Ovary (tissue), 9 donors: ENCODE results near the gene STUM. TPM values are rescaled to one million over a fixed set of nuclear protein-coding genes. Genes with fewer than 3 reads are reported as not detected.

Experiments
- DNase-seq, 5 donors: peaks; one replicate each; pipeline ENCODE4 v3.0.0-alpha.2; 2019 to 2020
- H3K27ac ChIP-seq, 2 donors: fragments of 200-600 bp; one replicate each; pipeline versions ENCODE4 v1.5.1 to v1.8.0; 2019 to 2022
- H3K27me3 ChIP-seq: fragments of 200-600 bp; one replicate; pipeline ENCODE4 v1.8.0; 2022
- H3K36me3 ChIP-seq: fragments of 200-600 bp; sonication (generic); one replicate; pipeline ENCODE4 v1.5.1; 2019
- H3K4me1 ChIP-seq: one replicate; pipeline ENCODE4 v1.8.1; 2013; ENCODE audit warnings: mild to moderate bottlenecking, moderate library complexity; ENCODE audit not compliant: insufficient read depth
- H3K4me3 ChIP-seq: fragments of 200-600 bp; sonication (generic); one replicate; pipeline ENCODE4 v1.5.1; 2017
- H3K9me3 ChIP-seq, 2 donors: fragments of 200-600 bp in 1 of 2; sonication (generic) in 1 of 2; one replicate each; pipeline versions ENCODE4 v1.5.1 to v1.8.1; 2013 to 2019; ENCODE audit warnings: mild to moderate bottlenecking in 1 of 2, moderate library complexity in 1 of 2
- EP300 ChIP-seq: sonication (generic); formaldehyde crosslinking; IDR thresholded peaks from one replicate; pipeline ENCODE4 v1.6.1; 2017; ENCODE audit warnings: antibody characterized with exemption
- POLR2A ChIP-seq: fragments of 450-650 bp; IDR thresholded peaks from one replicate; pipeline ENCODE4 v1.6.1; 2017; ENCODE audit warnings: antibody characterized with exemption, mild to moderate bottlenecking, moderate library complexity
- WGBS, 3 donors: extraction: QIAGEN DNeasy Blood & Tissue Kit in 1 of 3; methylation state at CpG; one replicate each; pipeline versions ENCODE4 v1.1.5 to v1.1.7; 2013 to 2017; 5-methylcytosine and 5-hydroxymethylcytosine counted together
- intact Hi-C, 4 donors: fragments of 100-400 bp; cut with DNase I; formaldehyde crosslinking; loops; one replicate each; pipeline versions ENCODE4 v1.11.0 to v1.15.1; 2022 to 2023
- polyA plus RNA-seq, 2 donors: library from polyadenylated mRNA; stranded (reverse); fragments of 200-250 nt in 1 of 2; fragments of 350-450 nt in 1 of 2; fragmentation: Illumina TruSeq in 1 of 2; extraction: RNeasy Lipid Tissue Mini Kit (QIAGEN cat#74804) in 1 of 2; gene quantifications; one replicate each; pipeline ENCODE4 v1.2.3, GENCODE V29; 2013 to 2014
- total RNA-seq, 7 donors: library from RNA; depleted of rRNA in 2 of 7; stranded (reverse); fragments of >200 nt in 2 of 7; fragmentation: NEBNext Ultra II Directional in 3 of 7; extraction: Animal tissue kit (Norgen Biotek cat#: 25700) in 3 of 7; gene quantifications; one replicate each; pipeline versions ENCODE4 v1.1.0 to v1.2.4, GENCODE V29; 2016 to 2023
- TF ChIP-seq, protein P1 (sequence below), 3 donors: fragments of 450-650 bp in 2 of 3; fragments of 200-600 bp in 1 of 3; IDR thresholded peaks; one replicate each; pipeline versions ENCODE4 v1.5.1 to v1.8.0; 2016 to 2022; ENCODE audit warnings: antibody characterized with exemption in 3 of 3, mild to moderate bottlenecking in 1 of 3
- donor health status: DM: no; HTN: no; CAD: no; lungs with moderate emphysema.
- donor health status: DM: no; HTN: no; CAD: no.
- donor health status: Bipolar disorder and iron deficiency.
- donor health status: DM: yes; HTN: yes; CAD: no.
- donor health status: DM: no; HTN: no; CAD: no.
- donor health status: DM: yes; HTN: yes; CAD: no.

STUM gene
- total and polyA plus RNA-seq, 9 donors: 0.24 to 6.1 (median 2.5) TPM

DNA sequence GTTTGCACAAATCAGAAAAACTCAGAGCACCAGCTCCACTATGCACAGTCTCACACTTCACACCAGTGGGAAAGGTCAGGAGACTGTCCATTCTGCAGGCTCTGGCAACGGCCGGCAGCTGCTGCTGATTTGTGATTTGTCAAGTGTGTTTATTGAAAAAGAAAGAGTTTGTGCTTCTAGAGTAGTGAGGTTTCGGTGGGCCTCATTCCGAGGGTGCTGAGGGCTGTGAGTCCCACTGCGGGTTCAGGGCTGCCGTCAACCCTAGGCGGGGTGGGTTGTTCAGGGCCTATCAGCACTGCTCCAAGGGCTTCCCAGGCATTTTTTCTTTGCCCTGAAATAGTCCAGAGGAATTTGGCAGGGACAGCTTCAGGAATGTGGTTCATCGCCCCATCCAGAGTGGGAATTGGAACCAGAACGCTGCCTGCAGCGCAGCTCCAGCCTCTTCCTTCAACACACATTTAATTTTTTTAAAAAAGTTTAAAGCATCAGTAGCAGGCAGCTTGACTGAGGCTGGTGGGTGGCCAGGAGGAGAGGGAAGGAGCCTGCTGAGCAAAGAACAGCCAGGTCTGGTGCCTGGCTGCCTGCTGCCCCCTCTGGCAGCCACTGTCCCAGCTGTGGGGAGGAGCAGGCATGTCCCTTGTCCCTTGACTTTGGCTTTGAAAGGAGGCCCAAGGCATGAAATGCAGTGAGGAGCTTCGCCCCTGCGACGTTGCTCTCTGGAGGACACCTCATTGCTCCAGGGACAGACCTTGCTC is 19.7 kb downstream of the STUM start:
- H3K4me3 ChIP-seq: no peak overlapping the region
- peak overlapping the region in 1 of 2 donors; percentile 18 for H3K27ac ChIP-seq
- peak in 3 of 5 donors; percentile 29 to 54 (median 30) for DNase-seq
- intact Hi-C loops: no loop called here
- WGBS, 3 donors: 20 to 28% (median 21%) methylated on average over 13 of the region's 13 CpGs
- no peaks in the 10 kb centered on the region for H3K9me3 ChIP-seq
- H3K36me3 ChIP-seq: no peaks in the 10 kb centered on the region
- H3K4me1 ChIP-seq: peaks cover 5% of the 10 kb centered on the region
- no peaks in the 10 kb centered on the region for H3K27me3 ChIP-seq
- TF ChIP-seq POLR2A (no peak), EP300 (no peak)
- TF ChIP-seq, protein P1, sequence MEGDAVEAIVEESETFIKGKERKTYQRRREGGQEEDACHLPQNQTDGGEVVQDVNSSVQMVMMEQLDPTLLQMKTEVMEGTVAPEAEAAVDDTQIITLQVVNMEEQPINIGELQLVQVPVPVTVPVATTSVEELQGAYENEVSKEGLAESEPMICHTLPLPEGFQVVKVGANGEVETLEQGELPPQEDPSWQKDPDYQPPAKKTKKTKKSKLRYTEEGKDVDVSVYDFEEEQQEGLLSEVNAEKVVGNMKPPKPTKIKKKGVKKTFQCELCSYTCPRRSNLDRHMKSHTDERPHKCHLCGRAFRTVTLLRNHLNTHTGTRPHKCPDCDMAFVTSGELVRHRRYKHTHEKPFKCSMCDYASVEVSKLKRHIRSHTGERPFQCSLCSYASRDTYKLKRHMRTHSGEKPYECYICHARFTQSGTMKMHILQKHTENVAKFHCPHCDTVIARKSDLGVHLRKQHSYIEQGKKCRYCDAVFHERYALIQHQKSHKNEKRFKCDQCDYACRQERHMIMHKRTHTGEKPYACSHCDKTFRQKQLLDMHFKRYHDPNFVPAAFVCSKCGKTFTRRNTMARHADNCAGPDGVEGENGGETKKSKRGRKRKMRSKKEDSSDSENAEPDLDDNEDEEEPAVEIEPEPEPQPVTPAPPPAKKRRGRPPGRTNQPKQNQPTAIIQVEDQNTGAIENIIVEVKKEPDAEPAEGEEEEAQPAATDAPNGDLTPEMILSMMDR (IDR thresholded peaks at IDR 0.05): no peak

DNA sequence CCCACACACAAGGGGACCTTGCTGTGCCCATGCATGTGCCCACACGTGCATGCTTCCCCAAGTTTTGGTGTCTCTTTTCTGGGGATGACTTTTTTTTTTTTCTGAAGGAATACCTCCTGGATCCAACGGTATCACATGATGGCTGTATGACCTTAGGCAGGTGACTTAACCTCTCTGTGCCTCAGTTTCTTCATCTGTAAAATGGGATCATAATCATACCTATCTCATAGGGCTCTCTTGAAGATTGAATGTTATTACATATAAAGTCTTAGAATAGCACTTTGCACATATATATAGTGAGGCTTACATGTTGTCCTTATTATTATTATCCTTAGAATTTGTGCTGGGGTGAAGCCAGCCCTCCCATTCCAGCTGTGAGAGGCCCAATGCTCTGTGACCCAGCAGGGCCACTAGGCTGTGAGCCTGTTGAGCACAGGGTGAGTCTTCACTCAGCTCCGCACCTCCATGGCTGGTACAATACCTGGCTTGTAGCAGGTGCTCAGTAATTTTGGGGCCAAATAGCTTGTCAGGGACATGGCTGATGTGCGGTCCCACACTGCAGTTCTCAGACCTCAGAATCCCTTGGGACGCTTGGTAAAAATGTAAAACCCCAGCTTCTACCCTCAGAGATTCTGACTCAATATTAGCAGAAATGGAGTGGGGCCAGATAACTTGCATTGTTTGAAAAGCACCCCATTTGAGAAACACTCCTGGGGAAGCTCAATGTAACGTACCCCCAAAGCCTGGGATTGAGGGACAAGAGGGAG is 20.6 kb downstream of the STUM start:
- H3K27ac ChIP-seq: no peak overlapping the region
- 87 to 90% (median 88%) methylated on average over 6 of the region's 6 CpGs for WGBS, 3 donors
- TF ChIP-seq EP300: no peak
- TF ChIP-seq, protein P1 (IDR thresholded peaks at IDR 0.05): no peak
- no peak for TF ChIP-seq POLR2A
- H3K4me3 ChIP-seq: no peak overlapping the region
- H3K27me3 ChIP-seq: no peaks in the 10 kb centered on the region
- H3K4me1 ChIP-seq: peaks cover 5% of the 10 kb centered on the region
- intact Hi-C loops: no loop called here
- no peak for DNase-seq
- H3K9me3 ChIP-seq: no peaks in the 10 kb centered on the region
- H3K36me3 ChIP-seq: no peaks in the 10 kb centered on the region

DNA sequence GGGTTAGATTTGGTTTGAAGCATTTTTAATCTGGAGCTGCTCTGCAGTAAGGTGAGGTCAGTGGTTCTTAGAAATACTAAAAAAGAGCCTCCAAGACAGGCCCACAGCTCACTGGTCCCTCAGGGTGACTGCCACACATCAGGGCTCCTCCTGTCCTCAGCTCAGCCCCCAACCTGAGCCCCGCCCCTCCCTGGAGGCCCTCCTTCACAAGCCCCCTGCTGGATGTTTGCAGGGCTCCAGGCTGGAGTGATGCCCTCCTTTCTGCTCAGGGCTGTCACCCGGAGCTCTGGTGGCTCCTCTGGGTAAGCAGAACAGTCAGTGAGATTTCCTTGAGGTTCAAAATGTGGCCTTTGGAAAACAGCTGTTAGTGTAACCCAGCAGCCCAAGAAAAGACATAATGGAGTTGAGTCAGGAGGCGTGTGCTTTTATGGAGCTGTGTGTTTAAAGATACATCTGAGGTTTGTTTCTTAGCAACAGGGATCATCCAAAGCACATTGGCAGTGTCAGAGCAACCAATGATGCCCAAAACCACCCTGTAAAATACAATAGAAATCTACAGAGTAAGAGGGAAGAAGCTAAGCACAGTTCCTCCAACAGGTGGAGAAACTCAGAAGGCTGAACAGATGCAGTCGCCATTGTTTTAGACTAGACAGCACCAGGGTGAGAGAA is 21.4 kb downstream of the STUM start:
- peaks cover 5% of the 10 kb centered on the region for H3K4me1 ChIP-seq
- no peak for DNase-seq
- no peaks in the 10 kb centered on the region for H3K27me3 ChIP-seq
- 57 to 65% (median 59%) methylated on average over 4 of the region's 4 CpGs for WGBS, 3 donors
- TF ChIP-seq EP300 (no peak), POLR2A (no peak)
- TF ChIP-seq, protein P1 (IDR thresholded peaks at IDR 0.05): no peak
- H3K36me3 ChIP-seq: no peaks in the 10 kb centered on the region
- no peak overlapping the region for H3K4me3 ChIP-seq
- no peaks in the 10 kb centered on the region for H3K9me3 ChIP-seq
- intact Hi-C loops: no loop called here
- H3K27ac ChIP-seq: no peak overlapping the region

DNA sequence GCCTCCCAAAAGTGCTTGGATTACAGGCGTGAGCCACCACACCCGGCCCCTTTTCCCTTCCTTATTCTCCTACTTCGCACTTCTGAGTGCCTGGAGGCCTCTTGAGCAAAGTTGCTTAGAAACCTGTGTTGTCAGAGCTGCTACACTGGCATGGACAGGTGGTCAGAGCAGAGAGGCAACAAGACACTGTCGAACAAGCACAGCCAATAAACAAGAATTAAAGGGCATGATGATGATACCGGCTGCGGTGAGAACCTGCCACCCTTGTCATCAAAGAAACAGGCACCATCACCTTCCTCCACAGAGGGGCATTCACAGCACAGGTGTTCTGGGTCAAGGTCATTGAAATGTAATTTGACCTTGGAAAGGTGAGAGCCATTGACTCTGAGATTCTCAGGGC is 23.3 kb downstream of the STUM start:
- WGBS, 3 donors: 75 to 79% (median 78%) methylated on average over 6 of the region's 6 CpGs
- no peak for TF ChIP-seq POLR2A
- TF ChIP-seq, protein P1 (IDR thresholded peaks at IDR 0.05): no peak
- TF ChIP-seq EP300: no peak
- no peak for DNase-seq
- intact Hi-C loops: no loop called here
- no peak overlapping the region for H3K4me3 ChIP-seq
- H3K36me3 ChIP-seq: no peaks in the 10 kb centered on the region
- H3K9me3 ChIP-seq: no peaks in the 10 kb centered on the region
- H3K27me3 ChIP-seq: no peaks in the 10 kb centered on the region
- no peak overlapping the region for H3K27ac ChIP-seq
- peaks cover 5% of the 10 kb centered on the region for H3K4me1 ChIP-seq
